Measurements from ENCODE around the gene CDKN3.

CDKN3 gene, protein sequence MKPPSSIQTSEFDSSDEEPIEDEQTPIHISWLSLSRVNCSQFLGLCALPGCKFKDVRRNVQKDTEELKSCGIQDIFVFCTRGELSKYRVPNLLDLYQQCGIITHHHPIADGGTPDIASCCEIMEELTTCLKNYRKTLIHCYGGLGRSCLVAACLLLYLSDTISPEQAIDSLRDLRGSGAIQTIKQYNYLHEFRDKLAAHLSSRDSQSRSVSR

DNA sequence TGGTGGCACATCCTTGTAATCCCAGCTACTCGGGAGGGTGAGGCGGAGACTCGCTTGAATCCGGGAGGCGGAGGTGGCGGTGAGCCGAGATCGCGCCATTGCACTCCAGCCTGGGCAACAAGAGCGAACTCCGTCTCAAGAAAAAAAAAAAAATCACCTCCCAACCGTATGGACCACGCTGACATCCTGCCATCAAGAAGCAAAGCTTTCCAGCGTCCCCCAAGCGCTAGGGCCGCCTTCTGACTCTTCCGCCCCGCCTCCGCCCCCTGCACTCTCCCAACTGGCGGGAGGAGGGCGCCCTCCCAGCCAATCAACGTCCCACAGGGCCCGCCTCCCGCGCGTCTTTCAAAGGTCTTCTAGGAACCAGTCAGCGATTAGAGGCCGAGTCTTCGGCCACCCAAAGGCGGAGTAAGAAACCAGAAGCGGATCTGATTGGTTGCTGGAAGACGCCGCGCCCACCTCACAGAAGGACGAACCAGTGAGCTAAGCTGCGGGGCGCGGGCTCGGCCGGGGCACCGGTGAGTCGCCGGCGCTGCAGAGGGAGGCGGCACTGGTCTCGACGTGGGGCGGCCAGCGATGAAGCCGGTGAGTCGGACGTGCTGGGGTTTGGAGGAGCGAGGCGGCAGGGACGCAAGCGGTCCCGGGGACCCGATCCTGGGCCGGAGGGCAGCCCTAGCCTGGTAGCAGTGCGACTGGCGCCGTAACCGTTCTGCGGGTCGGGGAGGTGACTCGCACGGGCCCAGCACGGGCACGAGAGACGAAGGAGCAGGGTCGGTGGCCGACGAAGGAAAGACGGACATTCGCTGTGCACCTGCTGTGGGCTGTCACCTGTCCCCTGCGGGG, at the start of gene CDKN3:
CDKN3 (plus strand) TSS at position 515 of the 843 bp plus-strand sequence; CDS start at position 577, 62 bp downstream.
- DNase-seq, result peak; percentile 95

DNA sequence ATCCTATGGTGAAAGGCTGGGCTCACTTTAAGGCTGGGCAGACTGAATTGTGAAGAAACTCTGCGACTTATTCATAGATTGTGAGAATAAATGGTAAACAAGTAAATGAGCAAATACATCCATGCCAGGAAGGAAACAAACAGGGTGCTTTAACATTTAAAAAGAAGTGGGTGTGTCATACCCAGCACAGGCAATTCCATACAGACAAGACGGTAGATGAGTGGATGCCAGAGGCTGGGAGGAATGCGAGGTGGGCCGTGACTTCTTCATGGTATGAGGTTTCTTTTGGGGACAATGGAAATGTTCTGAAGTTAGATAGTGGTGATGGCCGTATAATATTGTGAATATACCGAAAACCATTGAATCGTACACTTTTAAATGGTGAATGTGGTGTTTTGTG, 49.8 kb upstream of the CDKN3 start:
- DNase-seq, result no peak

DNA sequence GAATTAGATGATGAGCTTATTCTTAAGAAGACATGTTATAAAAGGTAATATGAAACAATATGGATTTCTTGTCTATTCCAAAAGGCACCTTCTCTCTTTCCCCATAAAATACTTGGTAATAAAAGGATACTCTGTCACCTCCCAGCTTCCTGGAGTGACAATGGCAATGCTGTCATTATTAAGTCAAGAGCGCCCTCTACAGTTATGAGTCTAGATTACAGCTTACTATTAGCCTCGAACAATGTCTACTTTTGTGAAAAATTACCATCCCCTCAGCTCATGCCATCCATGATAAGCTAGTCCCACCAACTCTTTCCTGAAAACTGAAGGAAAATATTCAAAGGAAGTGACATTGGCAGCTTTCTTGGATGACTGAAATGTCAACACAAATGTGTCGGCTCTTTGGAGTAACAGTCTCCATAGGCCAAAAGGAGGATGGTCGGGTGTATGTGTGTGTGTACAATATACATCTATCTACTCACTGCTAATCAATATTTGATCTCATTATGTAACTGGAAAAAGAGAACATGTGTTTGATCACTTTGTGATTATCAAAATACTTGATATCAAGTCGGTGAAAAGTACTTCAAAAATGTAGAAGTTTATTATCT, 48.7 kb upstream of the CDKN3 start:
- peak; percentile 16 for DNase-seq

DNA sequence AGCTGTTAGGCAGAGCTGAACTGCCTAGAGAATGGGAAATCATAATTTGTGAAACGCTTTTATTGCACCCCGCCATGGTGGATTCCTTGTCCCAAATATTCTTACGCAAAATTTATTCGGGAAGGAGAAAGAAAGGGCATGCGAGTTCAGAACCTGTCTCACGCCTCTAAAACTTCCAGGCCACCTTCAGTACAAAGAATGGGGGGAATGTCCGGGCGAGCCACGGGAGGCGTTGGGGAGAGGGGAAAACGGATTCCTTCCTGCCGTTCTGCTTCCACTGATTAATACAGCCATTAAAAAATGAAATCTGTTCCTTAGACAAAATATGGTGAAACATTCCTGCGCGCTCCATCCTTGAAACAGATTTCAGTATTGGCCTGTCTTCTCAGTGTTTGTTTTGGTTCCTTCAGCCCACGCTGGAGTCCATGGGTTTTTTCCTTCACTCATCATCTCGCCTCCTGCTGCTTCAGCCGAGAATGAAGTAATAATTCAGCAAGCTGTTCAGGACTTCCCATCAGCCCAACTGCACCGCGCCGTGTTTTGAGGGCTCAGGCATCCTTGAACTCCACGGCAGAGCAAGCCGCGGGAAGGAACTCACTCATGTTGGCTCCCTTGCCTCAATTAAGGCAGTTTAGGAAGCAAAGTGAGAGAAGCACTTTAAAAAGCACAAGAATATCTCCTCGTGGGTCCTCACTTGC, 47.7 kb upstream of the CDKN3 start:
- no peak for DNase-seq

DNA sequence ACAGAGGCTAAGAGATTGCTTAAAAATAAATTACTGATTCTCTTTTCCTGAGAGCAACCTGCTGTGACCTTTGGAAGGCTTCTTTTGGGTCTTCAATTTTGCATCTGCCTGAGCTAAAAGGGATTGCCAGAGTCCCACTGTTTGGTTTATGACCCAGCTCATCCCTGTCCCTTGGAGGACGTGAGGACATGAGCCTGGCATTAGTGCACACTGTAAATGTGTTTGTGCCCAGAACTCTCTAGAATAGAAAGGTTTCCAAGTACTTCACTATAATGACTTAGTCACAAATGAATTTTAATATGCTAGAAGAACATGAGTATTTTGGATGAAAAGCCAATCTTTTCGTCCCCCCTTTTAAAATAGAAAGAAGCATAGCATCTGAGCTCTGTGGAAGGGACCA, 47.1 kb upstream of the CDKN3 start:
- no peak for DNase-seq

DNA sequence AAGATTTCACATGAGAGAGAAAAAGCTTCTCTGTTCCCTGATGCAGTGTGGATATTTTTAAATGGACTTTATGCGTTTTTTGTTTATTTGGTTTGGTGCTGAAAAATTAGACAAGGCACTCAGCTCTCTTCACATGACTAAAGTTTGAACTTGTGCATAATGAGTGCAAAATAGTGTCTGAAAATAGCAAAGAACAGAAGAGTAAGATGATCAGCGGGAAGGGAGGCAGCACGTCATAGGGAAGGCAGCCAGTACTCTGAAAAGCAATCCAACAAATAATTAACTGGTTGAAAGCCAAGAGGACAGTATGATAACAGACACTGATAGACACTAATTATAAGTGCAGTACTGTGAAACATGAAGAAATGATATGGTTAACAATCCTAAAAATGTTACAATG, 46.6 kb upstream of the CDKN3 start:
- DNase-seq, result no peak

DNA sequence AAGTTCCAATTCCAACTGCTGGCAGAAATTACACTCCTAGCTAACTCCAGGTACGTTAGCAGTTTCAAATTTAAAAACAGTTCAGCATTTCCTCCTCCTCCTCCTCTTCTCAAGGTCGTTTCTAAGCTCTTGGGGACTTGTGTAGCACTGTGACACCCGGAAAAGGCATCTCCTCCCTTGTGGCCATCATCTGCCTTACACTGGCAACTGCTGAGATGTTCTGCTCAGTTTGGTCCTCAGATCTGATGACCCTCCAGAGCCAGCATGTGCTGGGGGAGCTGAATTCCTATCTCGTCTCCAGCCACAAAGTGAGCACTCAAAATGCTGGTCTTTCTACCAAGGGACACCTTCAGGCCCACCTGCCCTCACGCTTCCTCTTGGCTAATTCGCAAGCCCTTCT, 43.5 kb upstream of the CDKN3 start:
- DNase-seq, result no peak

DNA sequence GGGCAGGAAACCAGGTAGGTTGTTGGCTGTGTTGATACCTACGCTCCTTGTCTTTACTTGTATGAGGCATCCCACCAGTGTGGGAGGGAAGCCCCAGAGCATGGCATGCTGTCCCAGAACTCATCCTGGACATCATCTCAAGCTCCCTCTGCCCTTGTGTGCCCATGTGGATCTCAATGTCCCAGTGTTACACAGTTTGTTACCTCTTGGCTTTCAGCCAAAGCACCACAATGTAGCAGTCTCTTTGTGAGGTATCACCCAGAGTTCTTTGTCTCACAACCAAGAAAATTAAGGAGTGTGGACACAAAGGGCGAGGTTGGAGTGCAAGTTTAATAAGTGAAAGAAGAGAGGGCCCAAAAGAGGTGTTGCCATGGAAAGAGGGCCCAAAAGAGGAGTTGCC, 43.1 kb upstream of the CDKN3 start:
- DNase-seq, result no peak

DNA sequence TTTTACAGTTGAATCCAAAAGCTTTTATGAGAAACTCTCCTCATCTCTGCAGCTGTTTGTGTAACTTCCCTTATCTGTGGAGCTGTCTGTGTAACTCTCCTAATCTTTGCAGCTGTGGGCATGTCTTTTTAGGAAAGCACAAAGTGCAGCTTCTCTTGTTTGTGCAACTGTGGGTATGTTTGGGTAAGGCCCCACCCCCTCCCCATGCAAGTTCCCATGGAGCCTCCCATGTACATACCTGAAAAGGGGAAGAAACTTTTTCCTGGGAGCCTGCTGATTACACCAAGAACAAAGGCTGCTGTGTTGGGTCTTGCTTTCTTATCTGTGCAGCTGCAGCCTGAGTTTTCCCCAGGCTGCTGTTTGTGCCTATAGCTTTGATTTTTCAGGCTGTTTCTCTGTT, 42.7 kb upstream of the CDKN3 start:
- no peak for DNase-seq

DNA sequence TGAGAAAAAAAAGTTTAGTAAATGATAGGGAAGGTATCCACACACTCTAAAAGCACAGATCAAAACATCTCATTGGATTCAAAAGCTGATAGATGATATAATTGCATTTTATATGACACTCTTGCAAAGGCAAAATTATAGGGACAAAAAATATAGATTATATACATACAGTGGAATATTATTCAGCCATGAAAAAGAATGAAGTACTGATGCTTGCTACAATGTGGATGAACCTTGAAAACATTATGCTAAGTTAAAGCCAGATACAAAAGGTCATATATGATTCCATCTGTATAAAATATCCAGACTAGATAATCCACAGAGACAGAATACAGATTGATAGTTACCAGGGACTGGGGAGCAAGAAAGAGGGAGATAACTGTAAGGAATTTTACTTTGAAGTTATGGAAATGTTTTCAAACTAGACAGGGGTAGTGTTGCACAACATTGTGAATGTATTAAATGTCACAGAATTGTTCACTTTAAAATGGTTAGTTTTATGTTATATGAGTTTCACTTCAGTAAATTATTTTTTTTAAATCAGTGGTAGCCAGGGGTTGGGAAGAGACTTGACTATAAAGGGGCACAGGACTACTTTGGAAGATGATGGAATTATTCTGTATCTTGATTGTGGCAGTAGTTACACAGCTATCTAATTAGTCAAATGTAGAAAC, 41.7 kb upstream of the CDKN3 start:
- DNase-seq, result no peak

DNA sequence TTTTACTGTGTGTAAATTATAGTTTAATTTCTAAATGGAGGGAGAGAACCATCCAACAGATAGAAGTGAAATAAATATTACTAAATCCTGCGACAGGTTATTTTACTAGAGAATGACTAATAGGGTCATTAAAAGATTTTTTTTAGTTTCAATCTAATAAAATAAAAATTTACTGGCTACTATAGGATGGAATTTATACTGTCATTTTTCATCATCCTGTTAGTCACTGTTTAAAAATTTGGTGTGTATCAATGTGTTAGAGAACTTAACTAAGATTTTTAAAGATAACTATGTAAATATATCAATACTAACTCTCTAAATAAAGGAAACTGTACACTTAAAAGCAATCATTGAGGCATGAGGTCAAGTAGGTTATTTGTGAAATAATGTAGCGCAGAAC, 41.1 kb upstream of the CDKN3 start:
- DNase-seq, result no peak

DNA sequence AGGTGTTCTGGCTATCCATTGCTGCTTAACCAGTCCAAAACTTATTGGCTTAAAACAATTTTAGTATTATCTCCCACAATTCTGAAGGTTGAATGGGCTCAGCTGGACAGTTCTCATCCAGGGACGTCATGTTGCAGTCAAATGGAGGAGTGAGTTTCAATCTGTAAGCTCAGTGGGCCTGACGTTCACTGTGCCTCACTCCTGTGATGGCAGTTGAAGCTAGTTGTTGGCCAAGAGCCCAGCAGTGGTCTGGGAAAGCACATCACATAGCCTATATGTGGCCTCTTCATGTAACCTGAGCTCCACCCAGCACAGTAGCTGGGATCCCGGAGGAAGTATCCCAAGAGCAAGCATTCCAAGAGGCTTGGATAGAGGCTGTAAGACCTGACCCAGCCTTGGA, 40.6 kb upstream of the CDKN3 start:
- no peak for DNase-seq

DNA sequence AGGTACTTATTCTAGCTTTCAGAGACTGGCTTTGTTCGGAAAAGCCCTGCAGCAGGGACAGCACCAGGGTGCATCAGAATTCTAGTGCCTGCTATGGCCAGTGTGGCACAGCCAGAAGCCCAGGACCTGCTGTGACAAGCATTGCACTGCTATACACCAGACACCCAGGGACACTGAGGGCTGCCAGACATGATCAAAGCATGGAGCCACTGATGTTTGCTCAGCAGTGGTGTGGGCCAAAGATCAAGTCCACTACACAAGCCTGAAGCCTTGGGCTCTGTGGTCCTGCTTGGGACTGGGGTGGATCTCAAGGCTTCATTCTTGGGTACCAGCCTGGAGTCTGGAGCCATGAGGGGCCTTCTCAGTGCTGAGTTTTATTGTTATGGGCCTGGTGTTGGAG, 36.1 kb upstream of the CDKN3 start:
- no peak for DNase-seq

DNA sequence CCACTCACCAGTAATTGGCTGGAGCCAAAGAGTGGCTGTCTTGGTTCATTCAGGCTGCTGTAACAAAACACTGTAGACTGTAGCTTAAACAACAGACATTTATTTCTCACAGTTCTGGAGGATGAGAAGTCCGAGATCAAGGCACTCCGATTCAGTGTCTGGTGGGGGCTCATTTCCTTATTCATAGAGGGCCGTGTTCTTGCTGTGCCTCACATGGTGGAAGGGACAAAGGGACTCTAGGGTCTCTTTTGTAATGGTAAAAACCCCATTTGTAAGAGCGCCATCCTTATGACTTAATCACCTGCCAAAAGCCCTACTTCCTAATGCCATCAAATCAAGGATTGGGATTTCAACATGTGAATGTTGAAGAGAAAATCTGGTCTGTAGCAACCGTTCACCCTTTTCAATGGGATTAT, 34.7 kb upstream of the CDKN3 start:
- DNase-seq, result no peak

DNA sequence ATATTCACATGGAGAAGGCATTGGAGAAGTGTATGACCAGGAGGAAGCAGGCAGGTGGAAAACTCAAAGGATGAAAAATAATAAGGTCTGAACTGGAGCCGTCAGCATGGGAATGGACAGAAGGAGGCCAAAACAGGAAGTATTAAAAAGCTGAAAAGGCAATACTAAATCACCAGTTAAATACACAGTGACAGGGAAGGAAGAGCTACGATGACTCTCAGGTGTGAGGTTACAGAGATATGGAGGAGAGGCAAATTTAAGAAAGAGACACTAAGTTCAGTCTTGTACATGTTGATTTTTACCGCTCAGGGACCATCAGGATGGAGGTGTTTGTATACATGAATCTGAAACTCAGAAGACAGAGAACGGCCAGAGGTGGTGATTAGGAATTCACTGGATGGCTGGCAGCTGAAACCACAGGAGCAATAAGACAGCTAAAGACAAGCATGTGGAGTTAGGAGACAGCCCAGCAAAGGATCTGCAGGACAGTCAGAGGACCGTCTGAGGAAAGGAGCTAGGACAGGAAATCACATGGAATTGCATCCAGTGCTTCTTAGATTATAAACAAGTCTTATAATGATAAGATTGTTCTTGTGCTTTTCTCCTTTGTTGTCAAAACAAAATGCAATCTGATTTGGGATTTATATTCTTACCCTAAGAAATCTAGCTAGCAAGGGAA, 33.9 kb upstream of the CDKN3 start:
- no peak for DNase-seq

DNA sequence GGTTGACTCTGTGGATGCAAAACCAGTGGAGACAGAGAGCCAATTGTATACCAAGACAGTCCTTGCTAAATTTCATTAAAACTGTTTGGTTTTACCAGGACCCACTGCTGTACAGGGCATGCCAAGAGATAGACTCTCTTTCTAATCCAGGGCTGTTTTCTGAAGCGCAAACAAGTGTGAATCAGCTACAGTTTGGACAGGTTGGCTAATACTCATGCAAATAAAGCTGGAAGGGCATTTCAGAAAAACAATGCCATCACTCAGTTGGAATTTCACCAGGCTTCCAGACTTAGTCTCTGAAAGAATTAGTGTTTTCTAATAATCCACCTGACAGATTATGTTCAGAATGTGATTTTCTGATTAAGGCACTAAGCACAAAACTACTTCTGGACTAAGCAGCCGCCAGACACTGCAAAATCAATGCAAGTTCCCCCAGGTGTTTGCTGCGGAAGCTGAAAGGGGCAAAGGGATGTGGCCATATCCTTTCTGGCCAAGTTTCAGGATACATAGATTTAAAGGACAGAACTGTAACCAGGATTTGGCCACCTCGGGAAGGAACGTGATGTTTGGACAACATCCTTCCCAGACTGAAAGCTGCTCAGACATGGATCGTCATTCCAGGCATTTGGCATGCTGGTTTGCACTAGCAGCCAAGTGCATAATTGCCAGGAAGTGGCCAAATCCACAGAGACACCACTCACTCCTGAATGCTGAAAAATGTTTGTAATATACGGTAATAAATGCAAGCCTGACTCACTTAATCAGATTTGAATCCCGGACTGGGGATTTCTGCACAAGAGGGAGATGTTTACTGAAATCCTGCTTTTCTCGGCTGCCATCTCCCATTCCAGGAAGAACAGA, 32.0 kb upstream of the CDKN3 start:
- no peak for DNase-seq

DNA sequence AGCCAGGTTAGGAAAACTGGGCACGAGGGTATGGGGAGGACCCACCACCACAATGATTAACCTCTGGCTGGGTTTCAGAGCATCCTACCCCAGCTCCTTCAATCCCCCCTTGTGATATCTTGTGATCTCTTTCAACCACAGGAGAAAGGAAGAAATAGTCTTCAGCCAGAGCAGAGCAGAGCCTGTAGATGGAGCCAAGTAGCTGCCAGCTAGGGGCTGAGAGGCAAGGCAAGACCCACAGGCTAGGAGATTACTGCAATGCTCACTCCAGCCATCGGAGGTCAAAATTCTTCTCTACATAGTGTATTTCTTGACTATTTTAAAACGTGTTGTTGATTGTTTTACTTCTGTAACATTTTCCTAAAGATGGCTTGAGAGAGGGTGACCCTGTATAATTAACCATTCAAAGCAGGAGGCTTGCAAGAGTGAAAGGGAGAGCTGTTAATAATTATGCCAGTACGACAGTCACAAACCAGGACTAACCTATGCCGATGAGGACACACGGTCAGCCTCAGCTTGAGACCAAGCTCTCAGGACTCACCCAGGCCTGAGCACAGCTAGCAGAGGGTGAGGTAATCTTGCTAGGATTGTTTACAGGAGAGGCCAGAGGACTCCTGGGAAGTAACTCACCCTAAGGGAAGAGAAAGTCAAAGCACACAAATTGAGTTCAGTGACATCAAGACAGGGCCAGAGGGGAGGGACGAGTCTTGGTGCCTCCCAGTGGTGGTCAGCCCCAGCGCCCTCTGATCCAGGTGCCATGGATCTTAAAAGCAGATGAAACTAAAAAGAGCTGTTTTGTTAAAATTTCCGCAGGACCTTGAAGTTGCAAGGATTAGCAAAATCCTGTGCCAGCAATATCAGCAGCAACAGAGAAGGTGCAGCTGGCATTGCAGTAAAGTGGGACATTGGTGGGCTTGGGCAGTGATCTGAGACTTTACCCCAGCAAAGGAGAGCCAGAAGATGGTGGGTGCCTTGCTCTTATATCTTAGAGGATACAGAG, 29.8 kb upstream of the CDKN3 start:
- no peak for DNase-seq

DNA sequence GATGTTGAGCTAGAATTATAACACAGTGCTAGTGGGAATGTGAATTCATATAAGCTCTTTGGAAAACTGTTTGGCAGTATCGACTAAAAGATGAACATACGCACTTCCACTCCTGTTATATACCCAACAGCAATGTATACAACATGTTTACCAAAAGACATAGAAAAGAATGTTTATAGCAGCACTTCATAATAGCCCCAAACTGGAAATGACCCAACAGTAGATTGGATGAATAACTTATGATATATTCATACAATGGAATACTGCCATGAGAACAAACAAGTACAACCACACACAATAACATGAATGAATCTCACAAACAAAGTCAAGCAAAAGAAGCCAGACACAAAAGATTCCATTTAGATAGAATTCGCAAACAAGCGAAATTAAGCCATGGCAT, 28.5 kb upstream of the CDKN3 start:
- no peak for DNase-seq

DNA sequence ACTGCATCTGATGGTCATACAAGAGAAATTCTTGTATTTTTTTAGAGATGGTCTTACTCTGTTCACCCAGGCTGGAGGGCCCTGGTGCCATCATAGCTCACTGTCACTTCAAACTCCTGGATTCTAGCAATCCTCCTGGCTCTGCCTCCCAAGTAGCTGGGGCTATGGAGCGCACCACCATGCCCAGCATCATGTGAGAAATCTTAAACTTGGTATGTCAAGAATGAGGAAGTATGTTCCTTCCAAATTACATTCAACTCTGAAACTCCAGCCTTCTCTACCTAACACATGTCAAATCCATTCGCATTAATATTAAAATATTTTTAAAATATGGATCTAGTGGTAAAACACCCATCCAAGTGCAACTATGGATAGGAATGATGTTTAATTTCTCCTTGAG, 27.5 kb upstream of the CDKN3 start:
- no peak for DNase-seq

Data from NCI-H774 (cell line).